ENCODE data around the gene ZNF605.

- TF ChIP-seq CTCF (conservative IDR thresholded peaks at IDR 0.05; ENCODE audit: low read depth, low read length): no peak
- TF ChIP-seq USF2 (IDR thresholded peaks at IDR 0.05; ENCODE audit: low read depth, low read length): no peak
- no peak for TF ChIP-seq CEBPB (IDR thresholded peaks at IDR 0.05; ENCODE audit: low read depth, low read length)
- TF ChIP-seq FOS (IDR thresholded peaks at IDR 0.05; ENCODE audit: low read depth, low read length): no peak
- TF ChIP-seq MAZ (IDR thresholded peaks at IDR 0.05; ENCODE audit: borderline replicate concordance, low read depth, low read length): no peak
- no peak for TF ChIP-seq RAD21 (IDR thresholded peaks at IDR 0.05; ENCODE audit: low read length)
- no peak for TF ChIP-seq MXI1 (IDR thresholded peaks at IDR 0.05; ENCODE audit: borderline replicate concordance, low read depth, low read length)
Measured at GRCh38 chr12:132940071-132940719, 15.9 kb downstream of the ZNF605 start.

All from IMR-90 (cell line).